PC-9 (cell line): ENCODE results near the gene PPP1R18. TPM values are rescaled to one million over a fixed set of nuclear protein-coding genes. Genes with fewer than 3 reads are reported as not detected.

Experiments used
- BruUV-seq: library from RNA; stranded (reverse); fragments of 400-500 nt; replicated peaks from 2 replicates; lab custom pipeline; 2021; lab: Mats Ljungman, UMichigan
- CTCF ChIA-PET: fragments of 300-600 bp; sonication (Branson Sonifier 250); formaldehyde crosslinking; loops from one replicate; lab custom pipeline; 2022; ENCODE audit warnings: antibody characterized with exemption; lab: Charles Lee
- POLR2A ChIA-PET: fragments of 300-600 bp; sonication (Branson Sonifier 250); formaldehyde crosslinking; loops from one replicate; lab custom pipeline; 2022; ENCODE audit warnings: antibody characterized with exemption; ENCODE audit not compliant: unreplicated experiment; lab: Charles Lee
- DNase-seq, 2 experiments: peaks; one replicate each; pipeline versions ENCODE4 v3.0.0 to v3.0.0-alpha.2; 2015 to 2022; ENCODE audit warnings: mixed read lengths in 1 of 2
- H2AFZ ChIP-seq: fragments of 200-600 bp; sonication (generic); 2 replicates; pipeline ENCODE4 v1.8.1; 2017; ENCODE audit warnings: antibody characterized with exemption
- H3F3A ChIP-seq: fragments of 200-600 bp; sonication (generic); 2 replicates; pipeline ENCODE4 v1.8.1; 2017; ENCODE audit warnings: antibody characterized with exemption, mild to moderate bottlenecking, low read depth; ENCODE audit not compliant: insufficient read depth
- H3K27ac ChIP-seq: fragments of 200-600 bp; sonication (generic); 2 replicates; pipeline ENCODE4 v1.6.1; 2016; ENCODE audit warnings: mixed run types
- H3K27me3 ChIP-seq: fragments of 200-600 bp; sonication (generic); 2 replicates; pipeline ENCODE4 v1.6.1; 2016; ENCODE audit warnings: low read depth, mixed run types; ENCODE audit not compliant: insufficient read depth
- H3K36me3 ChIP-seq: fragments of 200-600 bp; sonication (generic); 2 replicates; pipeline ENCODE4 v1.6.1; 2016; ENCODE audit warnings: low read depth, mixed run types
- H3K4me1 ChIP-seq: fragments of 200-600 bp; sonication (generic); replicated peaks from 2 replicates; pipeline ENCODE4 v1.6.1; 2016; ENCODE audit warnings: mixed run types; ENCODE audit not compliant: insufficient read depth
- H3K4me2 ChIP-seq: fragments of 200-600 bp; sonication (generic); 2 replicates; pipeline ENCODE4 v1.6.1; 2017; ENCODE audit warnings: mixed run types
- H3K4me3 ChIP-seq: fragments of 200-600 bp; sonication (generic); 2 replicates; pipeline ENCODE4 v1.6.1; 2016; ENCODE audit warnings: mixed run types
- H3K79me2 ChIP-seq: fragments of 200-600 bp; sonication (generic); 2 replicates; pipeline ENCODE4 v1.6.1; 2017; ENCODE audit warnings: low read depth, mixed run types
- H3K9me2 ChIP-seq: fragments of 200-600 bp; sonication (generic); 2 replicates; pipeline ENCODE4 v1.8.1; 2017; ENCODE audit warnings: mild to moderate bottlenecking; ENCODE audit not compliant: insufficient read depth
- H3K9me3 ChIP-seq: fragments of 200-600 bp; sonication (generic); 2 replicates; pipeline ENCODE4 v1.8.1; 2016; ENCODE audit warnings: low read depth; ENCODE audit not compliant: insufficient read depth
- H4K20me1 ChIP-seq: fragments of 200-600 bp; sonication (generic); 2 replicates; pipeline ENCODE4 v1.8.1; 2017; ENCODE audit not compliant: insufficient read depth
- CTCF ChIP-seq: fragments of 200-600 bp; sonication (generic); conservative IDR thresholded peaks from 2 replicates; pipeline ENCODE4 v1.6.1; 2017; ENCODE audit warnings: mixed run types, antibody characterized with exemption, mild to moderate bottlenecking, moderate library complexity
- EZH2 ChIP-seq: fragments of 200-600 bp; sonication (generic); IDR thresholded peaks from 2 replicates; pipeline ENCODE4 v1.8.0; 2017; ENCODE audit warnings: antibody characterized with exemption, low read depth
- intact Hi-C: fragments of 100-400 bp; cut with micrococcal nuclease; formaldehyde crosslinking; loops from one replicate; pipeline ENCODE4 v1.10.0; 2022; ENCODE audit not compliant: unreplicated experiment
- total RNA-seq: library from RNA; stranded (reverse); gene quantifications from 2 replicates; pipeline ENCODE4 v1.2.3, GENCODE V29; 2021

PPP1R18 gene
- total RNA-seq, 1 experiment from 2014 or later = 68.6 TPM

- ChIA-PET POLR2A (interaction anchor here (0.7 kb wide), 1 partner anchor 41 kb away, joined by 21 read pairs; no protein-coding TSS in a partner anchor), CTCF (no interaction called here)
- H3K27ac ChIP-seq = no peak overlapping the region
- H3F3A ChIP-seq = peaks cover 22% of the 10 kb centered on the region; the same call in 1 of the 2 replicates
- no peaks in the 10 kb centered on the region for H3K9me2 ChIP-seq
- intact Hi-C loops = no loop called here
- no peak overlapping the region for H2AFZ ChIP-seq
- H3K79me2 ChIP-seq = no peaks in the 10 kb centered on the region
- no peaks in the 10 kb centered on the region for H3K9me3 ChIP-seq
- H3K4me3 ChIP-seq = no peak overlapping the region
- no TSS peak for BruUV-seq
- no peaks in the 10 kb centered on the region for H3K36me3 ChIP-seq
- no peak for TF ChIP-seq EZH2
- TF ChIP-seq CTCF = no peak
- H4K20me1 ChIP-seq = no peaks in the 10 kb centered on the region
- no peak for DNase-seq
- peaks cover 18% of the 10 kb centered on the region for H3K4me1 ChIP-seq
- H3K27me3 ChIP-seq = no peaks in the 10 kb centered on the region
- H3K4me2 ChIP-seq = no peak overlapping the region
Measured at GRCh38 chr6:30696432-30696831, 10.0 kb upstream of the PPP1R18 start.

GRCh38 chr6:30691208-30691847, 4.9 kb upstream of the PPP1R18 start:
- intact Hi-C loops = no loop called here
- peak overlapping the region; percentile 93 for H2AFZ ChIP-seq
- BruUV-seq = no TSS peak

More at GRCh38 chr6:30691208-30691847, 4.9 kb upstream of the PPP1R18 start:
- H3K27me3 ChIP-seq = no peaks in the 10 kb centered on the region
- H3K27ac ChIP-seq = no peak overlapping the region
- no peaks in the 10 kb centered on the region for H3K36me3 ChIP-seq
- peaks cover 12% of the 10 kb centered on the region for H3K79me2 ChIP-seq
- peaks cover 20% of the 10 kb centered on the region; the same call in 1 of the 2 replicates for H3F3A ChIP-seq
- peak overlapping the region; percentile 84 for H3K4me2 ChIP-seq
- no peak for DNase-seq
- CTCF ChIA-PET = interaction anchor here (0.6 to 1.1 kb wide), 2 partner anchors 19 to 430 kb away, joined by 3 to 6 read pairs; partner anchors contain the start of gene DHX16
- H3K9me3 ChIP-seq = no peaks in the 10 kb centered on the region
- no peak for TF ChIP-seq EZH2
- TF ChIP-seq CTCF = no peak
- H3K4me1 ChIP-seq = peaks cover 40% of the 10 kb centered on the region
- H3K4me3 ChIP-seq = peak overlapping the region; percentile 87; the same call in 1 of the 2 replicates
- no peaks in the 10 kb centered on the region for H3K9me2 ChIP-seq
- H4K20me1 ChIP-seq = no peaks in the 10 kb centered on the region
- POLR2A ChIA-PET = interaction anchor here (0.7 to 1.1 kb wide), 3 partner anchors 26 to 77 kb away, joined by 4 to 8 read pairs (median 5); partner anchors contain the start of genes MDC1 and MRPS18B
